IMR-90 (cell line): Measurements from ENCODE around the gene NGEF. TPM values are rescaled to one million over a fixed set of nuclear protein-coding genes. Genes with fewer than 3 reads are reported as not detected.

Experiments used
- ATAC-seq: fragments of 200-7000 bp; cut with Tn5 transposase; 2 replicates; pipeline ENCODE4 v1.9.1; 2020; ENCODE audit warnings: low read depth, mild to moderate bottlenecking, moderate library complexity
- BruUV-seq: library from RNA; stranded (reverse); fragments of 400-500 nt; replicated peaks from 2 replicates; lab custom pipeline; 2021; lab: Mats Ljungman, UMichigan
- CTCF ChIA-PET: fragments of 300-600 bp; formaldehyde crosslinking; extraction: SDS; loops from one replicate; lab custom pipeline; 2021; ENCODE audit warnings: antibody characterized with exemption; lab: Yijun Ruan, JAX
- POLR2A ChIA-PET: fragments of 300-600 bp; sonication (Branson Sonifier 250); formaldehyde crosslinking; loops from one replicate; lab custom pipeline; 2022; ENCODE audit warnings: antibody characterized with exemption; ENCODE audit not compliant: unreplicated experiment; lab: Charles Lee
- DNase-seq: peaks from one replicate; pipeline ENCODE4 v3.0.0; 2013
- H2AFZ ChIP-seq: replicated peaks from 2 replicates; pipeline ENCODE3; 2013; ENCODE audit warnings: low read length, mild to moderate bottlenecking; ENCODE audit not compliant: poor library complexity
- H2AK5ac ChIP-seq: 2 replicates; pipeline ENCODE4 v1.6.1; 2013; ENCODE audit warnings: low read depth, low read length, inconsistent platforms
- H2AK9ac ChIP-seq: replicated peaks from 2 replicates; pipeline ENCODE3; 2013; ENCODE audit warnings: mild to moderate bottlenecking, low read depth, low read length, moderate library complexity; ENCODE audit not compliant: poor library complexity
- H2BK120ac ChIP-seq: 2 replicates; pipeline ENCODE4 v1.6.1; 2013; ENCODE audit warnings: low read depth, low read length, inconsistent platforms
- H2BK15ac ChIP-seq: 3 replicates; pipeline ENCODE4 v1.6.1; 2013; ENCODE audit warnings: low read depth, low read length, inconsistent platforms
- H2BK20ac ChIP-seq: 2 replicates; pipeline ENCODE4 v1.6.1; 2013; ENCODE audit warnings: low read depth, mild to moderate bottlenecking, inconsistent platforms, low read length, moderate library complexity
- H2BK5ac ChIP-seq: 2 replicates; pipeline ENCODE4 v1.6.1; 2013; ENCODE audit warnings: mild to moderate bottlenecking, low read depth, low read length, inconsistent platforms; ENCODE audit not compliant: poor library complexity, severe bottlenecking
- H3K14ac ChIP-seq: replicated peaks from 2 replicates; pipeline ENCODE4 v1.6.1; 2013; ENCODE audit warnings: low read depth, low read length, inconsistent platforms
- H3K18ac ChIP-seq: 2 replicates; pipeline ENCODE4 v1.6.1; 2013; ENCODE audit warnings: low read depth, low read length, control low read depth
- H3K23ac ChIP-seq: 2 replicates; pipeline ENCODE4 v1.6.1; 2013; ENCODE audit warnings: low read depth, low read length, inconsistent platforms
- H3K27ac ChIP-seq: 2 replicates; pipeline ENCODE4 v1.5.1; 2013; ENCODE audit warnings: mild to moderate bottlenecking, control low read depth, low read length; ENCODE audit not compliant: insufficient read depth
- H3K27me3 ChIP-seq: 2 replicates; pipeline ENCODE4 v1.6.1; 2013; ENCODE audit warnings: low read length; ENCODE audit not compliant: control insufficient read depth, insufficient read depth
- H3K36me3 ChIP-seq: 2 replicates; pipeline ENCODE4 v1.6.1; 2013; ENCODE audit warnings: low read length, mixed read lengths; ENCODE audit not compliant: control insufficient read depth, insufficient read depth
- H3K4ac ChIP-seq: 2 replicates; pipeline ENCODE4 v1.6.1; 2013; ENCODE audit warnings: low read depth, low read length, inconsistent platforms
- H3K4me1 ChIP-seq: 2 replicates; pipeline ENCODE4 v1.6.1; 2013; ENCODE audit warnings: low read length, mixed read lengths; ENCODE audit not compliant: control insufficient read depth, insufficient read depth
- H3K4me2 ChIP-seq: 2 replicates; pipeline ENCODE4 v1.6.1; 2013; ENCODE audit warnings: low read depth, mild to moderate bottlenecking, control low read depth, low read length, moderate library complexity
- H3K4me3 ChIP-seq: 2 replicates; pipeline ENCODE4 v1.5.1; 2013; ENCODE audit warnings: low read depth, mild to moderate bottlenecking, control low read depth, low read length, moderate library complexity; ENCODE audit not compliant: insufficient read depth
- H3K56ac ChIP-seq: 2 replicates; pipeline ENCODE4 v1.6.1; 2013; ENCODE audit warnings: low read length, inconsistent platforms; ENCODE audit not compliant: insufficient read depth; ENCODE audit errors: extremely low read depth
- H3K79me1 ChIP-seq, 2 experiments: 2 replicates each; pipeline ENCODE4 v1.6.1; 2013; ENCODE audit warnings: low read length in 2 of 2, inconsistent platforms in 1 of 2, low read depth in 1 of 2
- H3K9ac ChIP-seq: 2 replicates; pipeline ENCODE4 v1.6.1; 2013; ENCODE audit warnings: low read depth, low read length, control low read depth
- H3K9me1 ChIP-seq: 2 replicates; pipeline ENCODE4 v1.6.1; 2013; ENCODE audit warnings: low read length, inconsistent platforms; ENCODE audit not compliant: insufficient read depth
- H3K9me3 ChIP-seq: 2 replicates; pipeline ENCODE4 v1.6.1; 2013; ENCODE audit warnings: low read length; ENCODE audit not compliant: control insufficient read depth, insufficient read depth
- H4K20me1 ChIP-seq: 2 replicates; pipeline ENCODE4 v1.6.1; 2013; ENCODE audit warnings: low read length, inconsistent platforms; ENCODE audit not compliant: insufficient read depth
- H4K5ac ChIP-seq: 2 replicates; pipeline ENCODE4 v1.6.1; 2013; ENCODE audit warnings: mild to moderate bottlenecking, low read depth, low read length, control low read depth
- H4K8ac ChIP-seq, 2 experiments: 2 replicates each; pipeline ENCODE4 v1.6.1; 2013; ENCODE audit warnings: low read depth in 2 of 2, low read length in 2 of 2, control low read depth in 1 of 2, inconsistent platforms in 1 of 2
- H4K91ac ChIP-seq: 2 replicates; pipeline ENCODE4 v1.6.1; 2013; ENCODE audit warnings: low read depth, low read length, inconsistent platforms; ENCODE audit not compliant: insufficient read depth
- BHLHE40 ChIP-seq: fragments of 150-350 bp; IDR thresholded peaks from 2 replicates; pipeline ENCODE4 v1.6.1; 2016; ENCODE audit warnings: mild to moderate bottlenecking, low read depth, low read length
- CEBPB ChIP-seq: IDR thresholded peaks from 2 replicates; pipeline ENCODE4 v1.6.1; 2012; ENCODE audit warnings: low read depth, low read length, improper control_type of control experiment
- CHD1 ChIP-seq: IDR thresholded peaks from 2 replicates; pipeline ENCODE4 v1.6.1; 2012; ENCODE audit warnings: low read depth, low read length, improper control_type of control experiment
- MAFK ChIP-seq: IDR thresholded peaks from 2 replicates; pipeline ENCODE4 v1.6.1; 2012; ENCODE audit warnings: low read depth, low read length, improper control_type of control experiment
- MXI1 ChIP-seq: IDR thresholded peaks from 2 replicates; pipeline ENCODE4 v1.6.1; 2012; ENCODE audit warnings: low read depth, mild to moderate bottlenecking, low read length, moderate library complexity, borderline replicate concordance
- NFE2L2 ChIP-seq: fragments of 150-350 bp; IDR thresholded peaks from 2 replicates; pipeline ENCODE4 v1.6.1; 2016; ENCODE audit warnings: low read depth, mild to moderate bottlenecking, low read length
- RCOR1 ChIP-seq: IDR thresholded peaks from 2 replicates; pipeline ENCODE4 v1.6.1; 2012; ENCODE audit warnings: mild to moderate bottlenecking, low read length, improper control_type of control experiment; ENCODE audit not compliant: insufficient replicate concordance
- WGBS, 2 experiments: methylation state at CpG; one replicate each; pipeline versions ENCODE4 v1.1.5 to v1.1.7; 2013; ENCODE audit warnings: missing lambda C conversion rate in 2 of 2; ENCODE audit not compliant: insufficient read length in 1 of 2; ENCODE audit errors: extremely low coverage in 2 of 2; 5-methylcytosine and 5-hydroxymethylcytosine counted together
- dilution Hi-C: fragments of 300-500 bp; cut with HindIII; formaldehyde crosslinking; loops from one replicate; pipeline ENCODE4 v1.14.3; 2018; ENCODE audit warnings: low sequenced_read_pairs; ENCODE audit not compliant: unreplicated experiment
- in situ Hi-C: fragments of 300-500 bp; cut with MboI; formaldehyde crosslinking; loops from 3 replicates; pipeline ENCODE4 v1.14.3; 2019; ENCODE audit warnings: low sequenced_read_pairs, inconsistent platforms, mixed read lengths
- intact Hi-C: fragments of 100-400 bp; cut with micrococcal nuclease; formaldehyde crosslinking; loops from 2 replicates; pipeline ENCODE4 v1.10.0; 2022
- polyA plus RNA-seq, 3 experiments: library from polyadenylated mRNA; depleted of rRNA; stranded (reverse); fragments of >200 nt; gene quantifications; 2 replicates each; pipeline ENCODE4 v1.2.3, GENCODE V29; 2012; ENCODE audit warnings: low replicate concordance in 1 of 3
- total RNA-seq: library from RNA; depleted of rRNA; stranded (reverse); fragments of >200 nt; gene quantifications from 2 replicates; pipeline ENCODE4 v1.2.3, GENCODE V29; 2012
- TF ChIP-seq, protein P1 (sequence below): fragments of 150-350 bp; IDR thresholded peaks from 2 replicates; pipeline ENCODE4 v1.6.1; 2016; ENCODE audit warnings: low read depth, mild to moderate bottlenecking, low read length, moderate library complexity, borderline replicate concordance

Gene NGEF
- total and polyA plus RNA-seq, 2 of the 4 experiments (the other 2 are of a cell fraction): 1.1 to 1.7 TPM

GRCh38 chr2:232842689-232843088, 170.4 kb downstream of the NGEF start:
- intact Hi-C loops: no loop called here
- H4K5ac ChIP-seq: no peak overlapping the region
- H3K14ac ChIP-seq: no peak overlapping the region
- ChIA-PET POLR2A (no interaction called here), CTCF (no interaction called here)
- H3K4me1 ChIP-seq: peaks cover 5% of the 10 kb centered on the region
- H3K23ac ChIP-seq: no peak overlapping the region
- no peak overlapping the region for H3K4me3 ChIP-seq
- in situ Hi-C loops: no loop called here
- H2BK5ac ChIP-seq: no peak overlapping the region
- H4K91ac ChIP-seq: no peak overlapping the region
- BruUV-seq: no TSS peak
- no peak overlapping the region for H2AFZ ChIP-seq
- H3K36me3 ChIP-seq: peaks cover 25% of the 10 kb centered on the region
- H2BK20ac ChIP-seq: no peak overlapping the region
- WGBS, 2 experiments: no CpG with 5 or more reads among the region's 2 CpGs
- no peak overlapping the region for H2AK5ac ChIP-seq
- H3K9me1 ChIP-seq: no peaks in the 10 kb centered on the region
- no peaks in the 10 kb centered on the region for H3K9me3 ChIP-seq
- no peaks in the 10 kb centered on the region for H3K27me3 ChIP-seq
- no peak overlapping the region for H3K56ac ChIP-seq
- no peak overlapping the region for H3K4me2 ChIP-seq
- no peak for ATAC-seq
- H2BK15ac ChIP-seq: no peak overlapping the region
- dilution Hi-C loops: no loop called here
- TF ChIP-seq BHLHE40 (no peak), CHD1 (no peak), MAFK (no peak), CEBPB (no peak), MXI1 (no peak), RCOR1 (no peak), NFE2L2 (no peak)
- TF ChIP-seq, protein P1, sequence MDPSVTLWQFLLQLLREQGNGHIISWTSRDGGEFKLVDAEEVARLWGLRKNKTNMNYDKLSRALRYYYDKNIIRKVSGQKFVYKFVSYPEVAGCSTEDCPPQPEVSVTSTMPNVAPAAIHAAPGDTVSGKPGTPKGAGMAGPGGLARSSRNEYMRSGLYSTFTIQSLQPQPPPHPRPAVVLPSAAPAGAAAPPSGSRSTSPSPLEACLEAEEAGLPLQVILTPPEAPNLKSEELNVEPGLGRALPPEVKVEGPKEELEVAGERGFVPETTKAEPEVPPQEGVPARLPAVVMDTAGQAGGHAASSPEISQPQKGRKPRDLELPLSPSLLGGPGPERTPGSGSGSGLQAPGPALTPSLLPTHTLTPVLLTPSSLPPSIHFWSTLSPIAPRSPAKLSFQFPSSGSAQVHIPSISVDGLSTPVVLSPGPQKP: no peak
- no peaks in the 10 kb centered on the region; the same call in 1 of the 2 replicates for H4K20me1 ChIP-seq
- no peak overlapping the region for H3K27ac ChIP-seq
- no peak overlapping the region for H2BK120ac ChIP-seq
- peaks cover 5 to 15% of the 10 kb centered on the region in 2 experiments for H3K79me1 ChIP-seq
- H3K9ac ChIP-seq: no peak overlapping the region
- no peak overlapping the region for H3K4ac ChIP-seq
- DNase-seq: no peak
- no peak overlapping the region for H3K18ac ChIP-seq
- H2AK9ac ChIP-seq: no peak overlapping the region
- no peak overlapping the region for H4K8ac ChIP-seq
